ENCODE data around the gene C4BPA.

The C4BPA gene

DNA sequence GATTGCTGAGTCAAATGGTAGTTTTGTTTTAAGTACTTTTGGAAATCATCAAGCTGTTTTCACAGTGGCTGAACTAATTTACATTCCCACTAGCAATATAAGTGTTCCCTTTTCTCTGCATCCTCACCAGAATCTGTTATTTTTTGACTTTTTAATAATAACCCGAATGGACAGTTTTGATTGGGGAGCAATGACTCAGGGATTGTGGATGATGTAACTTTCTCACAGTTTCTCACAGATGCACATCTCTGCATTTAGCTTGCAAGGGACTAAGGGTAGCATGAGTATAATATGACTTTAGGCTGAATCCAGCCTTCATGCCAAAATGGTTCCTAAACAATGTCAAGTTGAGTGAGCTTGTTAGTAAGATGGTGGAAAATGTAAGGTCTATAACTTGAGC is 90.2 kb downstream of the C4BPA start:
- DNase-seq = no peak
